K562 (cell line): ENCODE measurements around the gene MLH3.

Source experiments
- DPF2 ChIP-seq: fragments of 450-650 bp; IDR thresholded peaks from 2 replicates; pipeline ENCODE4 v1.6.1; 2016
- HNRNPLL ChIP-seq: fragments of 200-400 bp; formaldehyde crosslinking; IDR thresholded peaks from 2 replicates; pipeline ENCODE4 v1.6.1; 2017; ENCODE audit warnings: low read length, low read depth, mild to moderate bottlenecking; ENCODE audit not compliant: poor library complexity, severe bottlenecking
- MAFK ChIP-seq: IDR thresholded peaks from 2 replicates; pipeline ENCODE4 v1.6.1; 2011; ENCODE audit warnings: low read length, improper control_type of control experiment
- MTF1 ChIP-seq: fragments of 250-450 bp; sonication (Bioruptor Pico); IDR thresholded peaks from 2 replicates; pipeline ENCODE4 v1.9.0; 2021; ENCODE audit warnings: moderate library complexity, mild to moderate bottlenecking, inconsistent platforms, borderline replicate concordance
- NFRKB ChIP-seq: fragments of 450-650 bp; IDR thresholded peaks from 2 replicates; pipeline ENCODE4 v1.6.1; 2016; ENCODE audit warnings: low read depth

DNA sequence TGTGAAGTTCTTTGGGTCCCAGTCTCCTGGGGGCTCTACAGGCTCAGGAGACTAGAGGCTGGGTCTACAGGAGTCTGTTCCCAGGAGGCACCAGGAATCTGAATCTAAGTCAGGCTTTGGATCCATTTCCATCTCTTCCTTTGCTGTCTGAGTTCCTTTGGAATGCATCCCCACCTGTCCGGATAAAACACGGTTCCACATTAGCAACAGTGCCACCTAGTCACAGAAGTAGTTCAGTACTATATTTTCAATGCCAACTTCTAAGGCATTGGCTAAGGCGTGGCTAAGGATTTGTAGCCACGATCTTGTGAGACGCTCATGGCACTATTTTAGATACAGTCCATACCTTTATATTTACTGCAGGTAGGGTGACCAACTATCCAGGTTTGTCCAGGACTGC is 33.2 kb upstream of the MLH3 start:
- TF ChIP-seq DPF2 (no peak), HNRNPLL (no peak), MTF1 (CRISPR knock-in tag) (no peak), MAFK (no peak), NFRKB (no peak)
